Raji (cell line): Measurements from ENCODE around the gene PTGES3.

Experiments used
- POLR2A ChIP-seq: IDR thresholded peaks from 2 replicates; pipeline ENCODE4 v1.6.1; 2011; ENCODE audit warnings: low read depth, low read length, control low read depth; ENCODE audit not compliant: insufficient read depth

Gene PTGES3, protein sequence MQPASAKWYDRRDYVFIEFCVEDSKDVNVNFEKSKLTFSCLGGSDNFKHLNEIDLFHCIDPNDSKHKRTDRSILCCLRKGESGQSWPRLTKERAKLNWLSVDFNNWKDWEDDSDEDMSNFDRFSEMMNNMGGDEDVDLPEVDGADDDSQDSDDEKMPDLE

DNA sequence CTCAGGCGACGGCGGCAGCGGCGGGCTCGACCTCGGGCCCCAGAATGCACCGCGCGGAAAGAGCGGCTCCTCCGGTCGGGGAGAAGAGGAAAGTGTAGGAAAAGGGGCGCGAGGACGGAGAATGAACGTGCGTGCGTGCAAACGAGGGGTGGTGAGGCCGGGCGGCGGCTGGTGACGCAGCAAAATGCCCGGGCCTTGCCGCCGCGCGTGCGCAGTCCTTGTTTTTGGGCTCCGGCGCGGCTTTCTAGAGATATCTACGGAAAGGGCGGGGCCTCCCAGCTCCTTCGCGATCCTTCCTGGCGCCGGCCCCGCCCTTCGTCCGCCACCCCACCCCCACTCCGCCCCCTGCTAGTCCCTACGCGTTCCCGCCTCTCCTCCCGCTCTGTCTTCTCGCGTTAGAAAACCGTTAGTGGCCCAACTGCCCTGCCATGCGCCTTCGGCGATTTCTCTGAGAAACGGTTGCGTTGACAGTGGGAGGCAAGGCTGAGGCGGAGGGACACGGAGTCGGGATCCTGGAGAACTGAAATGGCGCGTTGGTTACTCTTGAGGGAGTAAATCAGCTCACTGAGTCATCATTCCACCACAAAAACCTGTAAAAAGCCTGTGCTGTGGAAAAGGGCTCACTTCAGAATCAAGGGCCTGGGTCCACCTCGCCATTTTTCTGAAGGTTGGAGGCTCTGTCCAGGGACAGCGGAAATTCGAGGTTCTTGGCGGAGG lies at the start of gene PTGES3:
Gene PTGES3, minus strand, starts transcription at position 156 of the 717 bp plus-strand sequence. CDS start 285 bp downstream, outside the sequence.
- peak; percentile 93 for TF ChIP-seq POLR2A

DNA sequence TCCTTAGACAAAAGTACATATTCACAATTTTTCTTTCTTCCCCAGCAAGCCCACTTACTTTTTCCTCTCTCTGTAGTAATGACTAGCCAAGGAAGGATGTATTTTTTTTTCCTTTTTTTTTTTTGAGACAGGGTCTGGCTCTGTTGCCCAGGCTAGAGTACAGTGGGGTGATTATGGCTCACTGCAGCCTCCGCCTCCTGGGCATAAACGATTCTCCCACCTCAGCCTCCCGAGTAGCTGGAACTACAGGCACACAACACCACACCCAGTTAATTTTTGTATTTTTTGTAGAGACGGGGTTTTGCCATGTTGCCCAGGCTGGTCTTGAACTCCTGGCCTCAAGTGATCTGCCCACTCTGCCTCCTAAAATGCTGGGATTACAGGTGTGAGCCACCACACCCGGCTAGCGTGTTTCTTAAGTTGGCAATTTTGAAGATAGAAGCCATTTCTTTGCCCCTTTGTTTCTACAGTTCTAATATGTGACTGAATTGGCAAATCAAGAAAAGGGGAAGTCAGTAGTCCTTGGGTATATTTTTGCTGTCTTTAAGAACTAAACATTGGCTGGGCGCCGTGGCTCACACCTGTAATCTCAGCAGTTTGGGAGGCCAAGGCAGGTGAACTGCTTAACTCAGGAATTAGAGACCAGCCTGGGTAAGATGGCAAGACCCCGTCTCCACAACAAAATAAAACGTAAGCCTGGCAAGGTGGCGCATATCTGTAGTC lies 40.2 kb upstream of the PTGES3 start:
- TF ChIP-seq POLR2A, result no peak

DNA sequence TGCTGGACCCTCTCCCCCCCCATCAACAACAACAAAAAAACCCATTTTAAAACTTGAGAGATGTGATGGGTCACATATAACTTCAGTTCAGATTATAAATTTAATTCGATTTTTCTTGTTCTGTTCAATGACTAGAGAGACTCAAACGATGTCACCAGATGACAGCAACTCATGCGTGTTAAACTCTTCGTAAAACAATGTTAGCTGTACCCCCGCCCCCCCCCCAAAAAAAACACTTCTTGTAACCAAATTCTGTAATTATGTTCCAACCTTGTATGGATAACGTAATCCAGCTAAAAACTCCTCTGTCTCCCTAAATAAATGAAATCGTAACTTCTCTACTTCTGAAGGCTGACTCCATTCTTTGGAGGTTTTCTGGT lies 37.6 kb upstream of the PTGES3 start:
- TF ChIP-seq POLR2A, result no peak

DNA sequence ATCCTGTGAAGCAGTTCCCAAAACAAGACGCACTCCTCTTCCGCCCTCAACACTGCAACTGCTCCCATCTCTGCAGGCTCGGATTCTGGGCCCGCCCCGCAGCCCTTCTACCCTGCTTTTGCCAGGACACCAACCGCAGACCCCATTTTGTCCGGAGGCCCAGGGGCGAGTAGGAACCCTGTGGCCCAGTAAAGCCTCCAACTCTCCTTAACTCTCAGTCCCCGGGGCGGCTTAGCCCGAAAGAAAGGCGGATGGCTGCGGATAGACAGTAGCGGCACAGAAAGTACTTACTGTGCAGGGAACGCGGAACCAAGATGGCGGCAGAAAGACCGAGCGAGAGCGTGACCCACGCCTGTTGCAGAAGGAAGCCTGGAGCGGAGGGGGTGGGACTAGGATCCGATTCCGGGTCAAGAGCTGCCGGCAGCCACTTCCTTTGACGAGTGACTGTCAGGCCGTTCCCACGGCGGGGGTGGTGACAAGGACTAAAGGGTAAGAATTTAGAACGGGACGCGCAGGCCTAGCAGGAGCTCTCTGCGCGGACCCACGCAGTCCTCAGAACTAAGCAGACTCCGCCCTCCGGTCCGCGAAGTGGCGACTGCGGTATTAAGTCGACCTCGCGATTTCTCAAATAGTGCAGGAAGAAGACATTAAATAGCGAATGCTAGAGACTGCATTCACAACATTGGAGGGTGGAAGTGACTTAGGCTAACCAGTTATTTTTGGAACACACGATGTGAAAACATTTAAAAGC lies 37.1 kb upstream of the PTGES3 start, which contains the start of gene NACA:
Gene NACA, minus strand, starts transcription at position 328 of the 751 bp plus-strand sequence. CDS start 778 bp downstream, outside the sequence.
- peak; percentile 95 for TF ChIP-seq POLR2A

DNA sequence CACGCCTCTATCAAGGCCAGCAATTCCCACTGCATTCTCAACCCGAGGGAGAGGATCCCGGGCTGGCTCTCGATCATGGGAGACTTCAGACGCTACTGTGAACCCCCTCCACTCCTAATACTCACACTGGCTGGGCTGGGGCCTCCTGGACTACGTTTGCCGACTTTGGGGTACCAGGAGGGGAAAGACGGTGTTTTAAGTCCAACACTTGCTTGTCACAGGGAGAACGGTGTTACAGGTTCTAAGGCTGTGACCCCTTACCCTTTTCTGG lies 36.6 kb upstream of the PTGES3 start:
- TF ChIP-seq POLR2A, result no peak

DNA sequence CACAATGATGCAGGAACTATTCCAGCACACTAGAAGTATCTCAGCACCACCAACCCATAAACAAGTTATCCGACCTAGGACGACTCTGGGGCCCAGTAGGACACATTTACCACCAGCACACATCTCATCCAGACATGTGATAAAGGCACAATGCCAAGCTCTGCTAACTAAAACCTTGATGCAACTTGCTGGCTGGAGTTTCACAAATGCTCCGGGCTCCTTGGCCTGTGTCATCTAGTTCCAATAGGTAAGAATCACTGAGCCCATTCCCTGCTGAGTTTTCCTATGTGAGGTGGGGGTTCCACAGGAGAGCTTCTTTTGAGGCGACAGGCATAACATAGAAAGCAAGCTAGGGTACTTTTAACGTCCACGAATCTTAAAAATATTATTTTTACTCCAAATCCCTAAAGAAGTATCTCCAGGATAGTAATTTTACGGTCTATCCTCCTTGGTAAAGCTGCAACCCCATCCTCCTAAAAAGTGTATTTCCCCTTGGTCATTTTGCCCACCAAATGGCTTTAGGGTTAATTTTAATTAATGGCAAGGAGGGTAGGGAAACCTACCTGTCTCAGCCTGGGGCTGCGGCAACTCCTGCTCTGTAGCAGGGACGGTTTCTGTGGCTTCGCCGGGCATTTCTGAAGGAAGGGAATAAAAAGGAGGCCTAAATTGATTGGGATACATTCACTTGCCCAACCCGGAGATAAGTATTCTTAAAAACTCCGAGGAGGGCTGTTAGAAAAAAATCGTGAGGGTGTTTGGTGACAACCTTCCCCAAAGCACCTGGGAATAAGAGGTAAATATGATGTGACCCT lies 36.0 kb upstream of the PTGES3 start:
- no peak for TF ChIP-seq POLR2A

DNA sequence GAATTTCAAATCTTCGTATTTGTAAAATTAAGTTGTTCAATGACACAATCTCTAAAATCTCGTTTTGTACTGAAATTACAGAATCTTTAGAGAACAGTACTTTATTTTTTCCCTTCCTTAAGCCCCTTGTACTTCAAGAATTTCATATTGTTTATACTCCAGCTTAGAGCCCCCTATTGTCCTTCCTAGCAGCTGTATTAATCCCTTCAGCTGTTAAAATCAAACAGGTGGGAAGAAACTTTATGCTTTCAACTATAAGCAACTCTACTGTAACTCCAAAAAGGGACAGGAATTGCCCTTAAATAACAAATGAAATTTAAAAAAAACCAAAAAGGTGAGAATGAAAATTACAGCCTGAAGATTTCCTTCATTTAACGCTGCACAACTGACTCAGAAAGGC lies 35.3 kb upstream of the PTGES3 start:
- TF ChIP-seq POLR2A, result no peak

DNA sequence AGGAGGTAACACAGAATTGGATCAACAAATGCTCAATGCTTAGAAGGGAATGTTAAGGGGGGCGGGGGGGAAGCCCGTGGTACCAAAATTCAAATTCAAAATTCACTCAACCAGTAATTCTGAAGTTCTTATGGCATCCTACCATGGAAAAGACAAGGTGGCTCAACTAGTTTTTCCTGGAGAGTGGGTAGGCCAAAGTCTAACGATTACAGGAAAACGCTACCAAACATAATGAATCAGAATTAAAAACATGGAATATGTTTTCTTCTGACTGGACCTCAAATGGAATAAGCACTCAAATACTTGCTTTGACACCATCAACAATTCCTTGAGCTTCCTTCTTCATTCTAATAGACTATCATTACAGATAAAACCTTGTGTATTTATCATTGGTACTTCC lies 34.7 kb upstream of the PTGES3 start:
- no peak for TF ChIP-seq POLR2A

DNA sequence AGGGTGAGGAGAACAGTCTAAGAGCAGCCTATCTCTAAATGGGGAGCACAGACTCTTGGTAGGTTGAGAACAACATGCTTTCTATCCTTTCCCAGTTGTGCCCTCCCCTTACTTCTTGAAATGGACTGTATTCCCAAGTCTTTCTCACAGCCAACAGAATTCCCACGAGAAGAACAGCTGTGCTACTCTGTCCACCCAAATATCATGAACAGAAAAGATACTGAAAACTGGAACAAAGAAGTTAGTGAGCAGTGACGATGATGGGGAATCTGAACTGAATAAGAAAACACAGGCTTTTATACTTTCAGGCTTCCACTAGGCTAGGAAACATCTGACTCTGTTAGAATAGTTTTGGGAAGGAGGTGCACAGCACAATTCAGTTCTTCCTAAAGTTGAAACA lies 33.6 kb upstream of the PTGES3 start:
- TF ChIP-seq POLR2A, result no peak

DNA sequence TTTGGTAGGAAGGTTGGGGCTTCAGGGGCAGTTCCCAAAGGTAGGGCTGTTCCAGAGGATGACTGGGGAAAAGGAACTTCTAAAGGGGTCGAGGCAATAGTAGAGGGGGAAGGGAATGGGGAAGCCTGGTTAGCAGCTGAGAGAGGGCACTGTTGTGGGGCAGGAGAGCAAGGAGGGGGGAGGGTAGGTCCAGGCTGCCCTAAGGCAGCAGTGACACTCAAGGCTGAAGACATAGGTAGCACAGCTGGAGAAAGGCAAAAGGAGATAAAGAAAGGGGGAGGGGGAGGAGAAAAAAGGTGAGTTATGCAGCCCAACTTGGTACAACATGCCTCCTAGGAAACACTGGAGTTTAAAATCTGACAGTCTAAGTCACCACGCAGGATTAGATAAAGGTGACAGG lies 33.1 kb upstream of the PTGES3 start:
- TF ChIP-seq POLR2A, result no peak

DNA sequence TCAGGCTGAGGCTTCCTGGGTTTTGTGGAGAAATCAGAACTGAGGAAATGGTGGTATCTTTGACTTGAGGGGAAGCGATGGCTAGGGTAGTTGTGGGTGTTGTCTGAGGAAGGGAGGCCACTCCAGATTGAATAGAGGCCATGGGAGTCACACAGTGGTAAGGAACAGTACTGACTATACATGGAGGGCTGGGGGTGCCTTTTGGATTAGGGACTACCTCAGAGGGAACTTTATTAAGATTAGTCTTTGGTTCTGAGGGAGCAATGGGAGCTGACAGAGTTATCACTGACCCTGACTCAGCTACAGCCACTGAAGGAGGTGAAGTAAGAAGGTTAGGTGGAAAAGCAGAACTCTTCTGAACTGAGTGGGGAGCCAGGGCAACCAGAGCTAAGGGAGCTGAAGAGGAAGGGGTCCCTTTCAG lies 32.7 kb upstream of the PTGES3 start:
- TF ChIP-seq POLR2A, result no peak

DNA sequence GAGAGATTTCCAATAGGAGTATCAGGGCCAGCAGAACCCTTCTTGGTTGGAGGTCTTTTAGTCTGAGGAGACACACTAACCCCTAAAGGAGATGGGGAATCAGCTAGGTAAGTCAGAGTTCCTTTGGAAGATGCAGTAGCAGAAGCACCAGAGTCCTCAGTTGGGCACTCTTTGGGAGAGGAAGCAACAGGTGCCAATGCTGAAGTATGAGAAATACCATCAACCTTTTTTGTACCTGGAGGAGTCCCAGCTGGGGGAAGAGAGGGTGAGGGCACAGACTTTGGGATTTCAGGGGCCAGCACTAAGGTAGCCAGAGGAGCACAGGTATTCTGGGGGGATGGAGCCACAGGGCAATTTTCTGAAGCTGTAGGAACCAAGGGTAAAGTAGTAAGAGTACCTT lies 31.0 kb upstream of the PTGES3 start:
- no peak for TF ChIP-seq POLR2A

DNA sequence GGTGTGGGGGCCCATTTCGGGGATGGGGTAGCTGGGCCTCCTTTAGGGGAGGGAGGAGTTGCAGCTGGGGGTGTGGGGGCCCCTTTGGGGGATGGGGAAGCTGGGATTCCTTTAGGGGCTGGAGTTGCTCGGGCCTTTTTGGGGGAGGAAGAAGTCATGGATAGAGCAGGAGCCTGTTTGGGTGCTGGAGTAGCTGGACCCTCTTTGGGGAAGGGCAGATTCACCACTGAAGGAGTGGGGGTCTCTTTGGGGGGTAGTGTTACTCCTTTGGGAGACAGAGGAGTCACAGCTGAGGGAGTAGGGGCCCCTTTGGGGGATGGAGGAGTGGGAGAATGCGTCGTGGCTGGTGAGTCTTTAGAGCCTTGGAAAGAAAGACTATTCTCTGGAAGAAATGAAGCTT lies 30.6 kb upstream of the PTGES3 start:
- no peak for TF ChIP-seq POLR2A

DNA sequence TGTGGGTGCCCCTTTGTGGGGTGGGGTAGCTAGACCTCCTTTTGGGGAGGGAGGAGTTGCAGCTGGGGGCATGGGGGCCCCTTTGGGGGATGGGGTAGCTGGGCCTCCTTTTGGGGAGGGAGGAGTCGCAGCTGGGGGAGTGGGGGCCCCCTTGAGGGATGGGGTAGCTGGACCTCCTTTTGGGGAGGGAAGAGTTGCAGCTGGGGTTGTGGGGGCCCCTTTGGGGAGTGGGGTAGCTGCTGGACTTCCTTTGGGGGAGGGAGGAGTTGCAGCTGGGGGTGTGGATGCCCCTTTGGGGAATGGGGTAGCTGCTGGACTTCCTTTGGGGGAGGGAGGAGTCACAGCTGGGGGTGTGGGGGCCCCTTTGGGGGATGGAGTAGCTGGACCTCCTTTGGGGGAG lies 30.1 kb upstream of the PTGES3 start:
- no peak for TF ChIP-seq POLR2A
